ENCODE results near the gene PDE10A.

Gene PDE10A

DNA sequence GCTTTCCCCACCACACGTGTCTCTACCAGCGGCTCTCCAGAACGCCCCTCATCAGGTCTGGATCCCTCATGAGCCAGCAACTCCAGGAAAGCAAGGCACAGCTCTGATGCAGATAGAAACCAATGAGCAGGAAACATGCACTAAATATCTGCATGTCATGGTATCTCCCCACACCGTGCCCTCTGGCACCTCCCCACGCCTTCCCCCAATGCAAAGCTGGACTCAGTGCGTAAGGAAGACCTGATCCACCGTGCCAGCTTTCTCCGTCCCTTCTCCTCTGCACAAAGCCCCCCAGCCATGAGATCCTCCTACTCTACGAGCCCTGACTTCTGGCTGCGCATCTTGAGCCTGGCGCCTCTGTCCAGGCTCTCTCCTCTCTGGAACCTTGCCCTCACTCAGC, 9.4 kb downstream of the PDE10A start:
- Histone ChIP-seq H3K4me3 (no peak overlapping the region), H3K27ac (no peak overlapping the region), H3K9me3 (replicated peaks in 1 of 11) (no peaks in the 10 kb centered on the region), H3K36me3 (no peaks in the 10 kb centered on the region), H3K4me1 (peaks cover 0 to 9% (median 8%) of the 10 kb centered on the region in 10 experiments; a peak in 13 of 20 replicates), H3K4me2 (no peak overlapping the region), H4K20me1 (no peaks in the 10 kb centered on the region), H3K9ac (no peak overlapping the region), H3K27me3 (no peaks in the 10 kb centered on the region)
- TF ChIP-seq Cebpa-rat (IDR thresholded peaks at IDR 0.05) = no peak

DNA sequence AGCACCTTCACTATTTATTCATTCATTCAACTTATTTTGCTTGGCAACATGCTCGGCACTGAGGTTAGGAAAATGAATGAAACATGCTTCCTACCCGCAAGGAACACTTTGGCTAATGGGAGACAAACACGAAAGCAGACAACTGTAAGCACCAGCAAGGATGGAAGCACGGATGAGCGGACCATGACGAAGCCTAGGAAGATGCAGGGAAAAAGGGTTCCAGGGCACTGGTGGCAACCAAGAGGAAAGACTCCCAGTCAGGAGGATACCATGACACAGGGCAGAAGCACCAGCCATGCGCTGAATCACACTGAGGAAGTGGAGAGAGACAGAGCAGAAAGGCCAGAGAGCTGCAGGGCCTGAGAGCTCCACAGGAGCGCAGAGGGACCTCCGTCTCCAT, 9.8 kb downstream of the PDE10A start:
- H3K4me3 ChIP-seq = no peak overlapping the region
- peaks cover 0 to 9% (median 8%) of the 10 kb centered on the region in 10 experiments; a peak in 13 of 20 replicates for H3K4me1 ChIP-seq
- no peaks in the 10 kb centered on the region for H4K20me1 ChIP-seq
- TF ChIP-seq Cebpa-rat (IDR thresholded peaks at IDR 0.05) = no peak
- H3K27ac ChIP-seq = no peak overlapping the region
- H3K9me3 ChIP-seq (replicated peaks in 1 of 11) = no peaks in the 10 kb centered on the region
- no peak overlapping the region for H3K4me2 ChIP-seq
- no peaks in the 10 kb centered on the region for H3K36me3 ChIP-seq
- H3K9ac ChIP-seq = no peak overlapping the region
- H3K27me3 ChIP-seq = no peaks in the 10 kb centered on the region

DNA sequence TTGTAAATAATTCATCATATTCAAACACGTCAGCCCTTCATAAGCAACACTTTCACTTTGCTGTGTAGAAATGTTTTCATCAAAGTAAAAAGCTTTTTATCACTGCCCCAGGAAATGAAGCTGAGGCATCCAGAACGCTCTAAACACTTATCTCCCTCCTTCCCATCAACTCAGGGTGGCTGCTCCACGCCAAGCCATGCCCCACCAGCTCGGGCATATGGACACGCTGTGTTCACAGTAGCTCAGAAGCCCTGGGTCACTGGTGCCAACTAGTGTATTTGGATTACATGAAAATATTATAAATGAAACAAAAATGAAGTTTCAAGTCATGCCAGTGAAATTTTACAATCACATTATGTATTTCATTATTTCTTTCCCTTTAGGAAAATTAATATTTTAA, 10.3 kb downstream of the PDE10A start:
- H3K36me3 ChIP-seq = no peaks in the 10 kb centered on the region
- no peak for TF ChIP-seq Cebpa-rat (IDR thresholded peaks at IDR 0.05)
- H3K27ac ChIP-seq = no peak overlapping the region
- no peak overlapping the region for H3K9ac ChIP-seq
- no peaks in the 10 kb centered on the region for H3K9me3 ChIP-seq (replicated peaks in 1 of 11)
- H3K4me2 ChIP-seq = no peak overlapping the region
- no peaks in the 10 kb centered on the region for H4K20me1 ChIP-seq
- peaks cover 0 to 9% (median 8%) of the 10 kb centered on the region in 10 experiments; a peak in 13 of 20 replicates for H3K4me1 ChIP-seq
- H3K27me3 ChIP-seq = no peaks in the 10 kb centered on the region
- no peak overlapping the region for H3K4me3 ChIP-seq

DNA sequence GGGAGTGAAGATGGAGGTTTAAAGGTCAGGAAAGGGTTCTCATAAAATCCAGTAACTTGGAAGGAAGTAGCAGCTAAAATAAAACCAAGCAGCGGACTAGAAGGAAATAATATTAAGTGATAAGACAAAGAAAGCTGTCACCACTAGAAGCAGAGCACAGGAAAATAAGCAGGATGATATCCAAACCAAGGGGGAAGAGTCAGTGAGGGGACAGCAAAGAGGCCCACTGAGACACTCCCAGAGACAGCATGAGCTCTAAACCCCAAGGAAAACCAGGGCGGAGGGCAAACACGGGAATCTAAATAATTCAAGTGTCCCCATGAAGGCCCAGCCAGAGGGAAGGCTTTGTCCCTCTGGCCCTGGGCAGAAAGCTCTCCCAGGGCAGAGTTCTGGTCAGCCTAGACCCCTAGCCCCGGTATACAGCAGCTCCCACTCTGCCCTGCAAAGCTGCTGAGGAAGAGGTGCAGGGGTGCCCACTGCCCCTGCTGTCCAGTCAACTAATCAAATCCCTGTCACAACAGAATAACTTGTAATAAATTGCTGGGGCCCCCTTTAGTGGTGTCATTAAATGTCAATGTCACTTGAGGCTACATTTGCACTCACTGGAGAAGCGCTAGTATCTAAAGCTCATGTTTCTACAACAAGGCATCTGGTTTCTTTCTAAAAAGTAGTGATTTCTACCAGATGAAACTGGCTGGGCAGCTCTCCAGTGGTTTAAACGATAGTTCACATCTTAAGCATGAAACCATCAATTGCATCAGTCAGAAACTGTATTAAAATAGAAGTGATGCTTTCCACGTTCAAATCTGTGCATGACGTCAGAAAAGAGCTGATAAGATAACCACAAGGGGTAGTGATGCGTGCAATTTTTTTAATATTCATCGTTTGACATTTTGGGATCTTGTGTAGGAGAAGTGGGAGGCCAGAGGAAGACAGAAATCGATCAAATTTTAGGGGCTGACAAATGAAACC, 13.6 kb downstream of the PDE10A start:
- peaks cover 0 to 9% (median 8%) of the 10 kb centered on the region in 10 experiments; a peak in 13 of 20 replicates for H3K4me1 ChIP-seq
- H3K4me3 ChIP-seq = no peak overlapping the region
- no peak overlapping the region for H3K27ac ChIP-seq
- no peaks in the 10 kb centered on the region for H3K9me3 ChIP-seq (replicated peaks in 1 of 11)
- no peak overlapping the region for H3K9ac ChIP-seq
- H3K4me2 ChIP-seq = peak overlapping the region in 8 of 11 experiments; percentile 17 to 54 (median 29); a peak in 11 of 22 replicates
- no peak for TF ChIP-seq Cebpa-rat (IDR thresholded peaks at IDR 0.05)
- H3K27me3 ChIP-seq = no peaks in the 10 kb centered on the region
- H4K20me1 ChIP-seq = no peaks in the 10 kb centered on the region
- H3K36me3 ChIP-seq = no peaks in the 10 kb centered on the region

DNA sequence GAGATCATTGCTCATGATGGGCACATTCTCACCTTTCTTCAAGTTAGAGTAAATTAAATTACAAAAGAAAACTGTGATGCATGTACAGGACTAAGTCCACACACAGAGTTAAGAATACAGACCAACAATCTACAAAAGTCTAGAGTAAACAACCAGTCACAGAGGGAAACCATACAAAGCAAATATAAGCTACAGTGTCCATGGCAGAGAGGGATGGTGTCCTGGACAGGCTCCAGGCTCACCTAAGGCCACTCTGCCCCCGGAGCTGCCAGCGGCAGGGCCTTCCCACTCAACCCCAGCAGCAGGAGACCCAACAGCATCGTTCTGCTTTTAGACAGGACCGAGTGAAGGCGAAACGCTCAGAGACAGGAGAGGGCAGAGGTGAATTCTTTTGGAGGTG, 16.0 kb downstream of the PDE10A start:
- no peak for TF ChIP-seq Cebpa-rat (IDR thresholded peaks at IDR 0.05)
- H3K9ac ChIP-seq = no peak overlapping the region
- no peak overlapping the region for H3K4me2 ChIP-seq
- no peaks in the 10 kb centered on the region for H3K27me3 ChIP-seq
- H3K36me3 ChIP-seq = no peaks in the 10 kb centered on the region
- no peak overlapping the region for H3K4me3 ChIP-seq
- no peaks in the 10 kb centered on the region for H3K9me3 ChIP-seq (replicated peaks in 1 of 11)
- H4K20me1 ChIP-seq = no peaks in the 10 kb centered on the region
- H3K27ac ChIP-seq = no peak overlapping the region
- peaks cover 0 to 9% (median 8%) of the 10 kb centered on the region in 10 experiments; a peak in 13 of 20 replicates for H3K4me1 ChIP-seq

DNA sequence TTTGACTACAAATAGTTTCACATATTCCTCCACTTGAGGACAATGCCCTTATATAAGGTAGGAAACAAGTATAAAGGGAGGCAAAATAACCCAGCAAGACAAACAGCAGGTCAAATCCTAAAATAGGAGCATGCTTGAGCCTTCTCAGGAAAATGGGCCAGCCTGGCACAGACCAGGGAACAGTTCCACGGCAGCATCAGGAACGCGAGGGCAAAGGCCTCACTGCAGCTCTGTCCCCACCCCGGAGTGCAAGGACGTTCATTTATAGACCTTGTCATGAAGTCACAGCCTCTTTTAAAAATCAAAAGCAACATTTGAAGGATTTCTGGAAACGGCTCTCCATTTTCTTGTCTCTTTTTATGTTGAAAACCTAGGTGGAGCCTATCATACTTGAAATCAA, 17.1 kb downstream of the PDE10A start:
- Histone ChIP-seq H3K27me3 (no peaks in the 10 kb centered on the region), H3K27ac (no peak overlapping the region), H3K9ac (no peak overlapping the region), H4K20me1 (no peaks in the 10 kb centered on the region), H3K4me1 (peaks cover 0 to 9% (median 8%) of the 10 kb centered on the region in 10 experiments; a peak in 13 of 20 replicates), H3K4me3 (no peak overlapping the region), H3K4me2 (no peak overlapping the region), H3K9me3 (replicated peaks in 1 of 11) (no peaks in the 10 kb centered on the region), H3K36me3 (no peaks in the 10 kb centered on the region)
- TF ChIP-seq Cebpa-rat (IDR thresholded peaks at IDR 0.05) = no peak

DNA sequence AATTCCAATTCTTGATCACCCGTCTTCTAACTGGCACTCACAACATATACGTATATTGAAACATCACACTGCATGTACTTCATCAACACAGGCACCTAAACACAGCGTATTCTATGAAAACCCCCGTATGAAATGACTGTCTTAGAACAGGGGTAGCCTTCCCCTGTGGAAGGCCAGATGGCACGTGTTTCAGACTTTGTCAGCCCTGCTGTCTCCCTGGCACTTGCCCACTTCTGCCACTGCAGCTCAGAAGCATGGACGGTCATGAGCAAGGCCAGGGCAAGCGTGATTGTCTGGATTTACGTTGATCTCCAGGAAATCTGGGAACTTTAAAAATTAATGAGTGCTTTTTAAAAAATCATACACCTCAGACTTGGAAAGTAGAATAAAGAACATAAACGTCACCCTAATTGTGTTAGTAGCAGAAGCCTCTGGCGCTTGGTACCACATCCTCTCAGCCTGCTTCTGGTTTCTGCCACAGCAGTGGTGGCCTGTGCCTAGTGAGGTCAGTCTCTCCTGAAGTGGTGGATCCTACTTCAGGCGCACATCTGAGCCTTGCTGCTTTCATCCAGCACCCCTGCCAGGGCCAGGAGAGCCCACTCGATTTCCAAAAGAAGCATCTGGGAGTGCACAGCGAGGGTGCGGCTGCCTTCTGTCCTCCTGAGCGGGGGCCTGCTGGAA, 18.3 kb downstream of the PDE10A start:
- TF ChIP-seq Cebpa-rat (IDR thresholded peaks at IDR 0.05) = no peak
- Histone ChIP-seq H3K9ac (no peak overlapping the region), H3K9me3 (replicated peaks in 1 of 11) (no peaks in the 10 kb centered on the region), H3K36me3 (no peaks in the 10 kb centered on the region), H3K4me1 (peaks cover 0 to 8% (median 6%) of the 10 kb centered on the region in 10 experiments; a peak in 12 of 20 replicates), H3K27me3 (no peaks in the 10 kb centered on the region), H3K27ac (no peak overlapping the region), H3K4me2 (no peak overlapping the region), H4K20me1 (no peaks in the 10 kb centered on the region), H3K4me3 (no peak overlapping the region)

DNA sequence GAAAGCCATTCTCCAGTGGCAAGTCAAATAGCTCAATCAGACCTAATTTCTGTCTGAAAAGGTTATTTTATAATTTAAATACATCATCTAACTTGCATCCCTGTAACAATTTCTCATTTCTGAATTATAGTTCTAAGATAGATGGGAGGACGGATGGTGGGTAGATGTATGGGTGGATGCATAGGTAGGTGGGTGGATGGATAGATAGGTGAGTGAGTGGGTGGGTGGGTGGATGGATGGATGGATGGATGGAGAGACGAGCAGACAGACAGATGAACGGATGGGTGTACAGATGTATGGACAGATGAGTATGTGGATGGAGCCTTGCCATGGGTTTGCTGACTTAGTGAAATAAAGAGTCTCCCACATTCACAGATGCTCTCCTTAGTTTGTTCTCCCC, 20.0 kb downstream of the PDE10A start:
- H3K9ac ChIP-seq = no peak overlapping the region
- H4K20me1 ChIP-seq = no peaks in the 10 kb centered on the region
- no peaks in the 10 kb centered on the region for H3K27me3 ChIP-seq
- H3K9me3 ChIP-seq (replicated peaks in 1 of 11) = no peaks in the 10 kb centered on the region
- no peaks in the 10 kb centered on the region for H3K36me3 ChIP-seq
- H3K27ac ChIP-seq = no peak overlapping the region
- no peak for TF ChIP-seq Cebpa-rat (IDR thresholded peaks at IDR 0.05)
- H3K4me1 ChIP-seq = no peaks in the 10 kb centered on the region
- H3K4me3 ChIP-seq = no peak overlapping the region
- H3K4me2 ChIP-seq = no peak overlapping the region

DNA sequence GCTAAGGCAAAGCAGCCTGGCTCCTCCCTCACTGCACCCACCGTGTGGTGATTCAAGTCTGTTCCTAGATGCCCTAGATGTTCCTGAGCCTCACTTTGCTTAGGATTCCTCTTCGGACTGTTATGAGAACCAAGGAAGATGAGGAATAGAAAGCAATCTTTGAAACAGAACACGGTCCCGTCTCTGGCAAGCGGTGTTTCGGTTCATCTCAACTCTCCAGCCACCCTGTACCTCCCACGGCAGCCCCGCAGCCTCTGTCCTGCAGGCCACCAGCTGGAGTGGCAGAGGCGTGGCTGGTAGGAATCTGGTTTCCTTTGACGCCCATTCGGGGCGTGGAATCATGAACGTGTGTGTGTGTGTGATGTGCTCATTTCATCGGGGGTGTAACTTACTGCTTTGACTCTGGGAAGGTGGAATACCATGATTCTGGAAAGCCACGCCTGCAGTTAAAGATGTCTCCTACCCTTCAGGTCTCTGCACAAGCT, 21.3 kb downstream of the PDE10A start:
- no peaks in the 10 kb centered on the region for H3K4me1 ChIP-seq
- no peaks in the 10 kb centered on the region for H3K27me3 ChIP-seq
- no peaks in the 10 kb centered on the region for H3K36me3 ChIP-seq
- H4K20me1 ChIP-seq = no peaks in the 10 kb centered on the region
- no peaks in the 10 kb centered on the region for H3K9me3 ChIP-seq (replicated peaks in 1 of 11)
- TF ChIP-seq Cebpa-rat (IDR thresholded peaks at IDR 0.05) = no peak
- no peak overlapping the region for H3K4me3 ChIP-seq
- H3K9ac ChIP-seq = no peak overlapping the region
- no peak overlapping the region for H3K27ac ChIP-seq
- H3K4me2 ChIP-seq = no peak overlapping the region
